ENCODE data around the gene MGLL. TPM values are rescaled to one million over a fixed set of nuclear protein-coding genes. Genes with fewer than 3 reads are reported as not detected.
"Not testable (repeated sequence)": the region's sequence is repeated elsewhere in the genome, so short reads cannot be mapped to it uniquely, and the experiment has no call there.

Gene MGLL
- total RNA-seq, 1 experiment from 2014 or later, result 6.8 TPM

GRCh38 chr3:127682561-127682960 lies 139.8 kb downstream of the MGLL start:
- no peak overlapping the region for H3K9ac ChIP-seq (ENCODE audit: low read length)
- H4K20me1 ChIP-seq (ENCODE audit: insufficient read depth), result no peaks in the 10 kb centered on the region
- no peaks in the 10 kb centered on the region for H3K9me2 ChIP-seq (ENCODE audit: insufficient read depth)
- no peaks in the 10 kb centered on the region for H3K27me3 ChIP-seq (ENCODE audit: insufficient read depth, low read length)
- intact Hi-C loops (cut with micrococcal nuclease), result no loop called here
- no peak overlapping the region for H3K27ac ChIP-seq (ENCODE audit: low read depth, low read length)
- ATAC-seq (no peak), DNase-seq (ENCODE audit: low read depth, low spot score) (no peak)
- H3K4me2 ChIP-seq (ENCODE audit: low read length), result no peak overlapping the region
- no peak overlapping the region for H2AFZ ChIP-seq (ENCODE audit: low read depth, low read length, poor library complexity, severe bottlenecking)
- RAD21 ChIA-PET (ENCODE audit: low non-redundant PET in 1 of 2, low total read pairs in 2 of 2, uncharacterized antibody in 2 of 2, unreplicated experiment in 2 of 2), result no interaction called here
- POLR2A ChIA-PET, result no interaction called here
- CTCF ChIA-PET, result no interaction called here
- no peaks in the 10 kb centered on the region for H3K9me3 ChIP-seq (ENCODE audit: control insufficient read depth in 1 of 2, insufficient read depth in 1 of 2, low read depth in 1 of 2, low read length in 2 of 2)
- H3K4me3 ChIP-seq (replicated peaks in 1 of 2; ENCODE audit: low read depth in 1 of 2, low read length in 2 of 2), result no peak overlapping the region
- H3K79me2 ChIP-seq (ENCODE audit: insufficient read depth, low read length), result no peaks in the 10 kb centered on the region
- BruUV-seq (replicated peaks), result no TSS peak
- TF ChIP-seq MAX (IDR thresholded peaks at IDR 0.05) (no peak), EZH2phosphoT487 (IDR thresholded peaks at IDR 0.05; ENCODE audit: borderline replicate concordance) (no peak), TCF7L2 (IDR thresholded peaks at IDR 0.05; ENCODE audit: borderline replicate concordance, extremely low read depth, insufficient read depth, insufficient read length) (no peak), ZFX (IDR thresholded peaks at IDR 0.05) (no peak), ELF1 (IDR thresholded peaks at IDR 0.05; ENCODE audit: borderline replicate concordance, low read depth) (no peak), CTCF (IDR thresholded peaks at IDR 0.05 in 2 of 3, conservative IDR thresholded peaks at IDR 0.05 in 1 of 3; ENCODE audit: borderline replicate concordance in 1 of 3, insufficient read depth in 1 of 3, low read depth in 2 of 3, low read length in 2 of 3) (no peak), POLR2A (IDR thresholded peaks at IDR 0.05; ENCODE audit: borderline replicate concordance, extremely low read depth, insufficient read depth, insufficient read length) (no peak), EGR1 (IDR thresholded peaks at IDR 0.05; ENCODE audit: low read depth) (no peak), RAD21 (IDR thresholded peaks at IDR 0.05; ENCODE audit: low read depth) (no peak), EZH2 (IDR thresholded peaks at IDR 0.05) (no peak), JUND (IDR thresholded peaks at IDR 0.05) (no peak), ATF3 (IDR thresholded peaks at IDR 0.05) (no peak), SIN3A (IDR thresholded peaks at IDR 0.05; ENCODE audit: low read depth) (no peak), CEBPB (IDR thresholded peaks at IDR 0.05; ENCODE audit: low read depth) (no peak), YY1 (IDR thresholded peaks at IDR 0.05; ENCODE audit: extremely low read depth, insufficient replicate concordance, low read depth, low read length) (no peak)
- H3K36me3 ChIP-seq (ENCODE audit: control insufficient read depth in 1 of 2, insufficient read depth in 2 of 2, low read length in 2 of 2), result no peaks in the 10 kb centered on the region
- H3K4me1 ChIP-seq (ENCODE audit: control insufficient read depth in 1 of 2, insufficient read depth in 2 of 2, low read length in 2 of 2), result no peaks in the 10 kb centered on the region

GRCh38 chr3:127682175-127682554 lies 140.2 kb downstream of the MGLL start:
- CTCF ChIA-PET; H3K9me3 ChIP-seq (ENCODE audit: control insufficient read depth in 1 of 2, insufficient read depth in 1 of 2, low read depth in 1 of 2, low read length in 2 of 2); H3K79me2 ChIP-seq (ENCODE audit: insufficient read depth, low read length); H3K9me2 ChIP-seq (ENCODE audit: insufficient read depth); H3K36me3 ChIP-seq (ENCODE audit: control insufficient read depth in 1 of 2, insufficient read depth in 2 of 2, low read length in 2 of 2); RAD21 ChIA-PET (ENCODE audit: low non-redundant PET in 1 of 2, low total read pairs in 2 of 2, uncharacterized antibody in 2 of 2, unreplicated experiment in 2 of 2); H3K27me3 ChIP-seq (ENCODE audit: insufficient read depth, low read length); H3K9ac ChIP-seq (ENCODE audit: low read length); DNase-seq (ENCODE audit: low read depth, low spot score); H3K4me3 ChIP-seq (replicated peaks in 1 of 2; ENCODE audit: low read depth in 1 of 2, low read length in 2 of 2); H4K20me1 ChIP-seq (ENCODE audit: insufficient read depth); intact Hi-C loops (cut with micrococcal nuclease); ATAC-seq; H2AFZ ChIP-seq (ENCODE audit: low read depth, low read length, poor library complexity, severe bottlenecking); H3K27ac ChIP-seq (ENCODE audit: low read depth, low read length); POLR2A ChIA-PET; BruUV-seq (replicated peaks); H3K4me1 ChIP-seq (ENCODE audit: control insufficient read depth in 1 of 2, insufficient read depth in 2 of 2, low read length in 2 of 2); H3K4me2 ChIP-seq (ENCODE audit: low read length): not testable (repeated sequence)
